Measurements from ENCODE around the gene KCNMA1.
"Not testable (repeated sequence)": the region's sequence is repeated elsewhere in the genome, so short reads cannot be mapped to it uniquely, and the experiment has no call there.

KCNMA1 gene

GRCh38 chr10:77664696-77665095 lies 27.1 kb upstream of the KCNMA1 start:
- in situ Hi-C loops (cut with MboI; ENCODE audit: low sequenced_read_pairs), result no loop called here

GRCh38 chr10:77664008-77664407 lies 26.4 kb upstream of the KCNMA1 start:
- in situ Hi-C loops (cut with MboI; ENCODE audit: low sequenced_read_pairs), result no loop called here

- in situ Hi-C loops (cut with MboI; ENCODE audit: low sequenced_read_pairs), result no loop called here
Measured at GRCh38 chr10:77661674-77662073, 24.1 kb upstream of the KCNMA1 start.

GRCh38 chr10:77661100-77661499 lies 23.5 kb upstream of the KCNMA1 start:
- in situ Hi-C loops (cut with MboI; ENCODE audit: low sequenced_read_pairs), result no loop called here

GRCh38 chr10:77659046-77659670 lies 21.6 kb upstream of the KCNMA1 start:
- in situ Hi-C loops (cut with MboI; ENCODE audit: low sequenced_read_pairs), result not testable (repeated sequence)

- in situ Hi-C loops (cut with MboI; ENCODE audit: low sequenced_read_pairs), result no loop called here
Measured at GRCh38 chr10:77653210-77653609, 15.6 kb upstream of the KCNMA1 start.

- in situ Hi-C loops (cut with MboI; ENCODE audit: low sequenced_read_pairs), result loop anchor here (25.0 kb wide), 1 partner anchor 487 kb away; no protein-coding TSS in a partner anchor
Measured at GRCh38 chr10:77649333-77650331, 12.0 kb upstream of the KCNMA1 start.

- in situ Hi-C loops (cut with MboI; ENCODE audit: low sequenced_read_pairs), result loop anchor here (25.0 kb wide), 1 partner anchor 486 kb away; no protein-coding TSS in a partner anchor
Measured at GRCh38 chr10:77648472-77648871, 10.9 kb upstream of the KCNMA1 start.

GRCh38 chr10:77647543-77648293 lies 10.1 kb upstream of the KCNMA1 start:
- in situ Hi-C loops (cut with MboI; ENCODE audit: low sequenced_read_pairs), result loop anchor here (25.0 kb wide), 1 partner anchor 485 kb away; no protein-coding TSS in a partner anchor

- in situ Hi-C loops (cut with MboI; ENCODE audit: low sequenced_read_pairs), result loop anchor here (25.0 kb wide), 1 partner anchor 482 kb away; no protein-coding TSS in a partner anchor
Measured at GRCh38 chr10:77644557-77645243, 7.1 kb upstream of the KCNMA1 start.

- in situ Hi-C loops (cut with MboI; ENCODE audit: low sequenced_read_pairs), result loop anchor here (25.0 kb wide), 1 partner anchor 482 kb away; no protein-coding TSS in a partner anchor
Measured at GRCh38 chr10:77643795-77644468, 6.3 kb upstream of the KCNMA1 start.

GRCh38 chr10:77641788-77642397 lies 4.3 kb upstream of the KCNMA1 start:
- in situ Hi-C loops (cut with MboI; ENCODE audit: low sequenced_read_pairs), result loop anchor here (25.0 kb wide), 1 partner anchor 480 kb away; no protein-coding TSS in a partner anchor

- in situ Hi-C loops (cut with MboI; ENCODE audit: low sequenced_read_pairs), result loop anchor here (25.0 kb wide), 1 partner anchor 479 kb away; no protein-coding TSS in a partner anchor
Measured at GRCh38 chr10:77641344-77641743, 3.7 kb upstream of the KCNMA1 start.

GRCh38 chr10:77640167-77640566 lies 2.6 kb upstream of the KCNMA1 start:
- in situ Hi-C loops (cut with MboI; ENCODE audit: low sequenced_read_pairs), result loop anchor here (25.0 kb wide), 1 partner anchor 478 kb away; no protein-coding TSS in a partner anchor

- in situ Hi-C loops (cut with MboI; ENCODE audit: low sequenced_read_pairs), result loop anchor here (25.0 kb wide), 1 partner anchor 477 kb away; no protein-coding TSS in a partner anchor
Measured at GRCh38 chr10:77639756-77640155, 2.1 kb upstream of the KCNMA1 start.

- in situ Hi-C loops (cut with MboI; ENCODE audit: low sequenced_read_pairs), result loop anchor here (25.0 kb wide), 1 partner anchor 476 kb away; no protein-coding TSS in a partner anchor
Measured at GRCh38 chr10:77638321-77639101, 903 bp upstream of the KCNMA1 start.

- in situ Hi-C loops (cut with MboI; ENCODE audit: low sequenced_read_pairs), result loop anchor here (25.0 kb wide), 1 partner anchor 475 kb away; no protein-coding TSS in a partner anchor
Measured at GRCh38 chr10:77636967-77637531, 559 bp downstream of the KCNMA1 start.
